HuH-7 (cell line): ENCODE data around the gene PRICKLE2.

Experiments
- DNase-seq: peaks from one replicate; pipeline ENCODE4 v3.0.0; 2011; ENCODE audit warnings: low spot score

PRICKLE2 gene

DNA sequence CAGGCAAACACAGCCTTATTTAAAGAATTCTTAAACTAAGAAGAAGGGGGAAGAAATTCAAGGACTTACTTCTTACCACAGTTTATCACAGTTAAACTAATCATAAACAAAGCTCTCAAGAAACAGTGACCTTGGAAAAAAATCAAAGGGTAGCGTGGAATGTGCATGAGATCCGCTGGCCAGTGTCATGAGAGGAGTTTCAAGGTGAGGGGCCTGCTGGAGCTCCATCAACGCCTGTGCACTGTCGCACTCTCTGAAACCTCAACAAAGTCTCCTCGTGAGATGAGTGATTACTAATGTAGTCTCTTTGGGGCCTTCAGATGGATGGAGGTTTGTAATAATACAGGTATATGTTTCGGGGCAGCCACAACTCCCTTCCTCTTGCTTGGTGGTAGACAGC, 28.4 kb upstream of the PRICKLE2 start:
- no peak for DNase-seq

DNA sequence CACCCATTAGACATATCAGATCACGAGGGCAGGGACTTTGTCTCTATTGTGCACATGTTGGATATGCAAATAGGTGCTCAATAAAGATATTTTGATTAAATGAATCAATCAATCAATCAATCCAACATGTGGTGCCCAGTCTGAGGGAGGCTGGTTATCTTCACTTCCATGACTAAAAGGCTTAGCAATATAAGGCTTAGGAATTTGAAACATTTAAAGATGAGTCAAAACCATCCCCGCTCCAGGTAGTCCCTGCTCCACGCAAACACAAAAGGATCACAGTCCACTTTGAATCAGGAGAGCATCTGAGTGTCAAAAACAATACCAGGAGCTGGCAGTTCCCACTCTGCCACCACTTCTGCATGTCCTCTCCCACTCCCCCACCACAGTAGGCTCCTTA, 25.8 kb upstream of the PRICKLE2 start:
- no peak for DNase-seq

DNA sequence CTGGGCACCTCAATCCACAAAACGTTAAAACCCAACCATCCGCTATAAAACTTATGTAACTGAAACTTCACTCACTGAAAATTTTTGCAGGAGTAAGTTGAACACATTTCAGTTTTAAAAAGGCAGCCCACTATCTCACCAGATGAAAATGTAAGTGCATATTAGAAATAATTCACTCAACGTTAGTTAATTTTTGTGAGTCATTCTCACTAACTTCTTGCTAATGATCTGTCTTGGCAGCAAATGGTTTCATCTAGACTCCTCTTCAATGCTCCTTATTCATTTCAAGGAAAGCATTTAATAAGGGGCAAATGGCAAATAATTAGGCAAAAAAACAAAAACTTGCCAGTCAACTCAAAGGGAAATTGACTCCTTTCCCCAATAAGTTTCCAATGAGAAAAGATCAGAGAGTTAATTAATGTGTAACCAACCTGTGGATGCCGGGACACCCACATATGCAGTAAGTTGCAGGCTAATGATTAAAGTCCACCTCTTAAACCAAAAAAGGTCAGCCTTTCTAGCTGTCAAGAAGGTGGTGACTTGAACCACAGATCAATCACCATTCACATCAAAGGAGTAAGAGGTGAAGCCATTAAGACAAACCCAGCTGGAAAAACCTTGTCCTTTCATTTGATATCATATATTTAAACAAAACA, 22.9 kb upstream of the PRICKLE2 start:
- DNase-seq = no peak

DNA sequence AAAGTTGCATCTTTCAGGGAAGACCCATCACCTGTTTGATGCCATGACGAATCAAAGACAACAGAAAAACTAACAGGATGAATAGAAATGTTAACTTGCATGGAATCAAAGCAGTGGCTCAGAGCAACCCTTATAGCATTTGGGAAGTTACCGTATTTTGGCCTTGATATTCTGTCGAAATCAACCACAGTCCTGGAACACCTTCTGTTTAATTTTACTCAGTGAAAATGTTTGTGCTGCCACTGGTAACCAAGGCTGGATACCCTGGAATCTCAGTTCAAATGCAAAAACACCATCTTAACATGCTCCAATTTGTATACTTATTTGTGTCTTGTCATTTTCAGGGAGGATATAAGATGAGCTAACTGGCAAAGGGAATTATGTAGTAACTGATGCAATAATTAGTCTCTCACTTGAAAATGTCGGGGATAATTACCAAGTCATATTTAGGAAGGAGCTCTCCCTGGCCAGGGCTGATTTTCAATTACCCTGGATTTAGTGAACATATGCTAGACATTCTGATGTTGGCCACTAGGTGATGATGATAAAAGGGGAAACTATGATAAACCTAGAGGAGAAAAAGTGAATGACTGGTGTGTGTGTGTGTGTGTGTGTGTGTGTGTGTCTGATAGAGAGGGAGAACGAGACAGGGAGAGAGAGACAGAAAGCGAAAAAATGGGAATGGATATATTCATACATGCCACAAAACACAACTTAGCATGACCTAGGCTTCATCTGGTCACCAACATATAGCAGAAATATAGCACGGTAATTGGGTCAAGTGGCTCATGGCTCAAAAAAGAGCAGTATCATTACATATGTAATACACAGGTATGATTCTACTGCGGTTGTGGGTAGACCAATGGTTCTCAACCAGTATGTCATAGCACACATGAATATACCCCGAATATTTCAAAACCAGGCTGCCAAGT, 19.0 kb upstream of the PRICKLE2 start:
- DNase-seq = no peak

DNA sequence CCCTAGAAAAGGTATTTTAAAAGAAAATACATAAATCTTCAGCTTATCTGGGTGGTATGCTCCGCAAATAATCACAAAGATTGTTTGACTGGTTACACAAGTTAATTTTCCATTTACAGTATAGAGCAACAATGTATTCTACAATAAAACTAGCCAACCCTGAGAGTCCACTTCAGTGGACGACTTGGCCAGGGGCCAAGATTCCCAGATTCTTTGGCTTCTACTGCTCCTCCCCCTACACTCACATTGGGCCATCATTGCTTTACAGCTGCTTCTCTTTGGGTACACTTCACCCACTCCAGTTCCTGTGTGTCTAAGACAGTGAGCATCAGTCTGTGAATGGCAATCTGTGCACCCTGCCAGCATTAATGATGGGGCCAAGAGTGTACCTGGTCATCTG, 17.2 kb upstream of the PRICKLE2 start:
- no peak for DNase-seq

DNA sequence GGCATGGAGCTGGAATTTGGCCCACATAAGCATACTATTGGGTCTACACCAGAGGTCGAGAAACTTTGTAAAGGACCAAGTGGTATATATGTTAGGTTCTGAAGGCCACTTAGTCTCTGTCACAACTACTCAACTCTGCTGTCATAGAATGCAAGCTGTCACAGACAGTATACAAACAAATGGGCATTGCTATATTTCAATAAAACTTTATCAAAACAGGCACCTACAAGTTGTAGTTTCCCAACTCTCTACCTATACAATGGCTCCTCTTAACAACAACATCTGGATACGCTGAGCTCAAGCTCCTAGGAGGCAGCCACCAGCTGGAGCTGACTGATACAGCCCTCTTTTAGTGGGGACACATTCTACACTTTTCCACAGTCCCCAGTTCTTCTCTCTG, 15.7 kb upstream of the PRICKLE2 start:
- DNase-seq = no peak

DNA sequence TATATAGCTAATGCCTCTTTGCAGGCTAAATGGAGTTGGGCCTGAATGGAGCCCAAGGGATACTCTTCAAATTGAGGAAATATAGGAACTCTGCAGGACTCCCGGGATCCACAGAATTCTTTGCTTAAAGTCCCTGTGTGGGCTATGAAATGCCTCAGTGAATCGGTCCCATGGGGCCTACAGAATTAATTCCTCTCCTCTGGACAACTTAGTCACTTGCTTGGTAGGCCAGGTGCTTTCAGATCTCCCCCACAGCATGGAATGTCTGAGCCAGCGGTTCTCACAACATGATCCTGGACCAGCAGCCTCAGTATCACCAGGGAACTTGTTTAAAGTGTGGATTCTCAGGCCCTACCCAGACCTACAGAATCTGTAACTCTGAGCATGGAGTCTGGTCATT, 15.1 kb upstream of the PRICKLE2 start:
- no peak for DNase-seq

DNA sequence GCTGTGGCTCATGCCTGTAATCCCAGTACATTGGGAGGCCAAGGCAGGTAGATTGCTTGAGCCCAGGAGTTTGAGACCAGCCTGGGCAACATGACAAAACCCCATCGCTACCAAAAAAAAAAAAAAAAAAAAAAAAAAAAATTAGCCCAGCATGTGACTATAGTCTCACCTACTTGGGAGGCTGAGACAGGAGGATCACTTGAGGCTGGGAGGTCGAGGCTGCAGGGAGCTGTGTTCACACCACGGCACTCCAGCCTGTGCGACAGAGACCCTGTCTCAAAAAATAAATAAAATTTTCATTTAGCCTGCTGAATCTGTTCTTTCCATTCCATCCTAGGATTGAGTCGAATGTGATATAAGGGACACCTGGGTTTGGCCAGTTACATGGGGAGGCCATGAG, 14.6 kb upstream of the PRICKLE2 start:
- no peak for DNase-seq

DNA sequence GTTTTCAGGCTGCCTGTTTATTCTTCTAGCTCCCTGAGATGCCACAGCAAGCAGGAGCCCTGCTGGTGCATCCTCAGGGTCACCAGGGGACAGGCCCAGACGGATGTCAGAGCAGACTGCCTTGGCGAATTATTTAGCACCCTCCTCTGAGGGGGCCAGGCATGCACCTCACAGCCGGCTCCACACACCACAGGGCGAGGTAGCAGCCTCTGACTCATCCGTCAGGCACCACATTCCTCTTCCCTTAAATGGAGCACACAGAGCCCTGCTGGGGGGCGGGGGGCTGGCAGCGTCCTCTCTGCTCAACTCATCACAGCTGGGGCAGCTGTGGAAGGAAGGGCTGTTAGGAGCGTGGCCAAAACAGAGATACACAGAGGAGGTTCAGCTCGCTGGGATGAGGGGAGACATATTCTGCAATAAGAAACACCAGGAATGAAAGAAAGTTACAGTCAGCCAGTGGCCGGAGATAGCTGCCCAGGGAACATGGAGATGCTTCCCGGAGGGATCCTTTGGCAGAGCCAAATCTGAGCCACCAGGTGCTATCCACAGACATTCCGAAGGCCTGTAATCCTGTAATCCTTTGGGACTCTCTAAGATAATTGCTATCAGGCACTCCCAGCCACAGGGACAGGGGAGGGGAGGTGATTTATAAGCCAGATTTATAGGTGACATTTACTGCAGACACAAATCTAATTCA, 13.9 kb upstream of the PRICKLE2 start:
- no peak for DNase-seq

DNA sequence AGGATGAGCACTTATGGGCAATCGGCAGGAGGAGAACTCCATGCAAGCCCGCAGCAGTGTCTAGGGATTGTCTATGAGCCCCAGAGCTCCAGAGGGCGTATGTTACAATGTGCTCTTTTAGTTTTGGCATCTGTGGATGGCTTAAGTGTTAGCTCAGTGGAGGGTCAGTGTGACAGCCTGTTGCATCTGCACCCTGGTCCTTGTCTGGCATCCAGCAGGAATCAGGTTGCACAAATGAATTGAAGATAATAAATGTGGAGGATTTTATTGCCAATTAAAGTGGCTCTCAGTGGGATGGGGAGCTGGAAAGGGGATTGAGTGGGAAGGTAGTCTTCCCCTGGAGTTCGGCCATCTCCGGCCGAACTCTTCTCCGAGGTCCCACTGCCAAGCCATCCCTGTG, 11.8 kb upstream of the PRICKLE2 start:
- no peak for DNase-seq

DNA sequence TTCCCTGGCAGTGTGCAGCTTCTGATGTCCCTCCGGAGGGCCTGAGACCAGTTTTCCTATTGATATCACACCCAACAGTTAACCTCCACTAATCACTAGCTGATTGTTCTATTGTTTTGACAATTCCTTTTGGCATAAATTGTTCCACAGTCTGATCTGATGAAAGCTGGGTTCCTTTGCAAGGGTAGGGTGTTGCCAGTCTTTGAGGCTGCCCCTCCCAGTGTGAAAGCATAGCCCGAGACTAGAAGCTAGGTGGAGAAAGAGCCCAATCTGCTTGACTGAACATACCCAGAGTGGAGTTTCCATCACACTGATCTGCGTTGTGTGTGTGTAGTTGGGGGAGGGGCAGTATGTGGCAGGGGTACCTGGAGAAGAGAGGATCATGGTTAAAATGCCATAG, 10.3 kb upstream of the PRICKLE2 start:
- DNase-seq = no peak

DNA sequence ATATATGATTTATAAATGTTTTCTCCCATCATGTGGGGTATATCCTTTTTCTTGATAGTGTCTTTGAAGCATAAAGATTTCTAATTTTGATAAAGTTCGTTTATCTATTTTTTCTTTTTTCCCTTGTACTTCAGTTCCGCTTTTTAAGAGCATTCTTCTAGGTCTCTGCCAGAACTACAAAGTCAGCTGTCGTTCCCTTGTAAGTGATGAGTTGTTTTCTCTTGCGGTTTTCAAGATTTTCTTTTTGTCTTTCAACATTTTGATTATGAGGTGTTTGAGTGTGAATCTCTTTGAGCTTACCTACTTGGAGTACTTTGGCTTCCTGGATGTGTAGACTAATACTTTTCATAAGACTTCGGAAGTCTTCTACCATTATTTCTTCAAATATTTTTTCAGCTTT, 9.3 kb upstream of the PRICKLE2 start:
- DNase-seq = no peak

DNA sequence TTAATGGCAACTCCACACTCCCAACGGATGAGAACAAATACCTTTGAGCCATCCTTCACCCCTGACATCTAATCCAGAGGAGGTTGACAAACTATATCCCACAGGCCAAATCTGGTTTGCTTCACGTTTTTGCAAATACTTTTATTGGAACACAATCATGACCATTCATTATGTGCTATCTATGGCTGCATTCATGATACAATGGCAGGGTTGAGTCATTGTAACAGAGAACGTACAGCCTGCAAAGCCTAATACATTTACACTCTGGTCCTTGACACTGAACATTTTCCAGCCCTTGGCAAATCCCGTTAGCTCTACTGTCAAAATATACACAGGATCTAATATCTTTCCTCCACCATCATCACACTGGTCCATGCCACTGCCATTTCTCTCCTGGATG, 7.6 kb upstream of the PRICKLE2 start:
- no peak for DNase-seq

DNA sequence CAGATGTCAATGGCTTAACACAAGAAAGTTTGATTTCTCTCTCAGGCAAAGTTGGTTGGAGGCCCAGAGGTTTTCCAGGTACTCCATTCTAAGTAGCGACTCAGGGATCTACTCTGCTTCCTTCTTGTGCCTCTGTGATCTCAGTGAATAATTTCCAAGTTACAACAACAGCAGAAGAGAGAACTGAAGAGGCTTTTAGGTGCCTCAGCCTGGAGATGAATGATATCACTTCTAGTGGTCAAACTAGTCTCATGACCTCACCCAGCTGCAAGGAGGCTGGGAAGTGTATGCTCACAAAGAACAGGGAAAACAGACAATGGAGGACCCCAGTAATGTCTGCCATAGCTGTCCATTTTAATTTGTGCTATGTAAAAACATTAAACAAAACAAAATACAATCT, 4.6 kb upstream of the PRICKLE2 start:
- no peak for DNase-seq

DNA sequence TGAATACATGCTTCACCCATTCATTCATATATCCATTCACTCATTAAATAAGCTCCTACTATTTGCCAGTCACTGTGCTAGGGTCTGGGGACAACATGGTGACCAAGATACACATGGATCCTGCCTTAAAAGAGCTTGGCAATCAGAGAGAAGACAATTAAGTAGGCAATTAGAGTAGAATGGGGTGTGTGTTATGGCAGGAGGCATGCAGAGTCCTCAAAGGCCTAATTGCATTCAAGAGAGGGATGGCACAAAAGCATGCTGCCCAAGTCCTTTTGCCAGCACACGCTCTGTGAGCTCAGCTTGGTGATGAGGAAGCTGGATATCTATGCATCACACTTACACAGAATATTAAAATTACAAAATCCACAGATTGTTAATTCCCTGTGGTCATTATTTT, 2.8 kb upstream of the PRICKLE2 start:
- no peak for DNase-seq

DNA sequence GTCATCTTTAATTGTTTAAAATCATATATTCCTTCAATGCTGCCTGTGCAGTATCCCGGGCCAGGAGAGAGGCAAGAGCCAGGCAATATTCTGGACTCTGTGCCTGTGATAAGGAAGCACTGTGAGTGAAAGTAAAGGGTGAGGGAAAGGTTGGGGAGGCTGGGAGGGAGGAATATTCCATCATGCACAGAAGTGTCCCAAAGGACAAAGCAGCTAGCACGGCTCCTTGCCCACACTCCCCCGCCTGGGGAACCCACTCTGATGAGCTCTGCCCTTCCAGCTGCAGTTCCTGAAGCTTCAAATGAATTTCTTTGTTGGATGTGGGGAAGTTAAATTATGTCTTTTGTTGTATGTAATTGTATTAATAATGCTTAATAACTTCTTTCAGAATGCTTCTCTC, 1.5 kb upstream of the PRICKLE2 start:
- DNase-seq = no peak

DNA sequence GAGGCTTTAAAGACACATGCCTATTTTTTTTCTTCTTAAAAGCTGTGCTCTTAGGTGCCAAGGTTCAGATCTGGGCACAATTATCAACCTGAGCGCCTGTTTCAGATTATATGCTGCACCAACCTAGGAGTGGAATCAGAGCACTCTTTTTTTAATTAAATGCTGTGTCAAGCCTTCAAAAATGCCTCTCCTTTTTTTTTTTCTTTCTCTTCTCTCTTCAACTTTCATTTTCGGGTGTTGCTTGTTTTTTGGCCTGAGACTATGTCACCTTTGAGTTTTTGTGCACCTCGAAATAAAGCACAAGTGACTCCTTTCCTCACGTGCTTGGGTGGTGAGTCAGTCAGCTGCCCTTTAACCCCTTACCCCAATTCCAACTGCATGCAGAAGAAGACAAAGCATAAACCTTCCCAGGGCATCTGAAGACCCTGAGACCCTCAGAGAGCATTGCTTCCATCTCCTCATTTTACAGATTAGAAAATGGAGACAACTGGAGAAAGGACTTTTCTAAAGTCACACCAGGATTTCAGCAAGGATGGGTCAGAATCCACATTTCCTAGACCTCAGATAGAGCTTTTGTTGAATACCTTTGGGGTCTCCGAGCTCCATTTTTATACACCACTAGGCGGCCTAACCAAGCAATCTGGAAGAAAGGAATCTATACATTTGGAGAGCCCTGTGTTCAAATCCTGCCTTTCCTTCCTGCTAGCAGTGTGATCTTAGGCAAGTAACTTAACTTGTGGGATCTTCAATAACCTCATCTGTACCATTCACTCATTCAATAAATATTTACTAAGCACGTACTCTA, 631 bp upstream of the PRICKLE2 start:
- no peak for DNase-seq

DNA sequence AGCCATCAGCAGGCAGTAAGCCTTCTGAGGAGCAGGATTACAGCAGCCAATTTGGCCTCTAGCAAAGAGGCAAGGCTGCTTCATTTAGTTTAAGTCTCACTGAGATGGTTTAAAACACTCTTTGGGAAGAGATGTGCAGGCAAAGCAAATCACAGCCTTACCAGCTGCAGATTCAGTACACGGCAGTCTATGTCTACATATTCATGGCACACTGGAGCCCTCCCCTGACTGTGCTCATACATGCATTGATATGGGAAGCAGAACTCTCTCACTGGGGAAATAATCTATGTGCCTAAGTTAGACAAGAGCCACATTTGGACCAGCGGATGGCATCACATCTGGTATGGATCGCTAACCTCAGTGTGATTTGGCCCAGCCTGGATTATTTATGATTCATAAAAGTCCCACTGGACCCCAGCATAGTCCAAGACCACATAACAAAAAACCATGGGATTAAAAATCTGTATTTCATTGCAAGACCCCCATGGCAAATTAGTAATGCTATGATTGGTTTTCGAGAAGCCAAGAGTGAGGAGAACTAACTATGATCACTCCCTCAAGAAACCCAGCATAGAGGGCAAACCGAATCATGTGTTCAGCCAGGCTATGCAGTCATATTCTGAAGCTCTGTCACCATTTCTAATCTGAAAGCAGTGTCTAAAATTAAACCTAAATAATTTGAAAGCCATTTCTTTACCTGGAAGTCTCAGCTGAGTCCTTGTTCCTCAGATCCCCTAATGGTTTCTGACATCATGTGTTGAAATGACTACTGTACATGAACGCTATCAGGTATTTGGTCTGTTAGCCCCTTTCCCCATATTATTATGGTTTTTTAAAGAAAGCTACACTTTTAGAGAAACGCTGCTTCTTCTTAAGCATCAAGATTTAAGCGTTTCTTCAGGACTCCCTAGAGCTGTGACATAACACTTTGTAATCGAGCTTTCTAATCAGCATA, 1.2 kb downstream of the PRICKLE2 start:
- no peak for DNase-seq

DNA sequence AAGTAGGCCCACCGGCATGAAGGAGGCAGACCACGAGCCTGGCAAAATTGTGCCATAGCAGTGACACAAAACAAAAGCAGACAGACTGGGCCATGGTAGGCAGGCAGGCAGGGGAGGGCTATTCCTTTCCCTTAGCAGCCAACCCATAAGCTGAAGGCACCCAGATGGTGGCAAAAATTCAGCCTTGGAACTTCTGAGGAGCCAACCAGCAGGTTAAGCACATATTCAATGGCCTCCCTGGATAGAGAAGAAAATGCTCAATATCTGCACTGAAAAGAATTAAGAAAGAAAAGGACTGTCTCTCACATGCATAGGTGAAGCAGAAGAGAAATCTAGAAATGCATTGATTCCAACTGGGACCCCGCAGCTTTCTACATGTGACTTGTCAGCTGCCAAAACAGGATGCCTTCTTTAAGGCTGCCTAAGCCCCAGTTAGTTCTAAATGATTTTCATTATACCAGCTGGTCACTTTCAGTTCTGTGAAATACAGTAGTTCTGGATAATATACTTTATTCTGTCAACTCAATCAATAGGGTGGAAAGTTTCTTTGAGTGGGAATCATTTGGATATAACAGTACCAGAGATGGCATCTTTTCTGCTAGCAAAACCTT, 2.7 kb downstream of the PRICKLE2 start:
- DNase-seq = no peak

DNA sequence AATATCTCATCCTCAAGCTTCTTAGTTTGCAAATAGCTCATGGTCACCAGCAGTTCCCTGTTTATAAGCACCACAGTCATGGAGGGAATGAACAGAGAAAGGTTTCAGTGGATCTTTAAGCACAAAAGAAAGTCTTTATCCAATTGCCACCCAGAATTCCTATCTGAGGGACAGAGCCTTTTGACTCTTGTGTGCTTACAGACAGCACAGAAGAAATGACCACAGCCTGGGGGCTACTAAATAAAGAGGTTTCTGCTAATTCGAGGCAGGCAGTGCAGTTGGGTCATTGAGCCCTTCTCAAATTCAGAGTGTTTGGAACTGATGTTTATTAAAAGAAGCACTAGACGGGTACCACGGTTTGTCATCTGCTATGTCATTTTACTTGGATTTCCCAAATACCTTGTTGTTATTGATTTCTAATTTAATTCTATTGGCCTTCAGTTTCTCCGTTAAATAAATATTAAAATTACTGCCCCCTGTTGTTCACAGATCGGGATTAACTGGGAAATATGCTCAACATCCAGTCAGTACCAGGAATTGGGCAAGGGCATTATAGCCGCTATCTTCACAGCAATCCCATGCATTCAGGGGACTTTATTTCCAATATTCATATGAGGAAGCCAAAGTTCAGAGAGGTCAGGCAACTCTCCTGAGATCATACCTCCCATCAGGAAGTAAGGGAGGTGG, 3.6 kb downstream of the PRICKLE2 start:
- DNase-seq = no peak
